Stimulated activated CD8-positive, alpha-beta memory T cell treated with anti-CD3 and anti-CD28 coated beads, Interleukin-7, amount 100 ng/mL, for 48 hours (primary cell): Measurements from ENCODE around the gene ZNF546.
A peak's percentile ranks its signal among the peaks of the same experiment; 100 is the strongest.
"Not testable (repeated sequence)": the region's sequence is repeated elsewhere in the genome, so short reads cannot be mapped to it uniquely, and the experiment has no call there.

Experiments used
- DNase-seq, 2 donors: peaks; one replicate each; pipeline ENCODE4 v3.0.0-alpha.2; 2020; ENCODE audit warnings: low read depth in 1 of 2; ENCODE audit errors: extremely low read depth in 1 of 2

The ZNF546 gene

GRCh38 chr19:39996811-39997637 lies at the start of gene ZNF546:
TSS of gene ZNF546 (plus strand) at chr19:39997060. CDS start at chr19:39998327, 1,267 bp downstream.
- peak; percentile 82 to 89 for DNase-seq

DNA sequence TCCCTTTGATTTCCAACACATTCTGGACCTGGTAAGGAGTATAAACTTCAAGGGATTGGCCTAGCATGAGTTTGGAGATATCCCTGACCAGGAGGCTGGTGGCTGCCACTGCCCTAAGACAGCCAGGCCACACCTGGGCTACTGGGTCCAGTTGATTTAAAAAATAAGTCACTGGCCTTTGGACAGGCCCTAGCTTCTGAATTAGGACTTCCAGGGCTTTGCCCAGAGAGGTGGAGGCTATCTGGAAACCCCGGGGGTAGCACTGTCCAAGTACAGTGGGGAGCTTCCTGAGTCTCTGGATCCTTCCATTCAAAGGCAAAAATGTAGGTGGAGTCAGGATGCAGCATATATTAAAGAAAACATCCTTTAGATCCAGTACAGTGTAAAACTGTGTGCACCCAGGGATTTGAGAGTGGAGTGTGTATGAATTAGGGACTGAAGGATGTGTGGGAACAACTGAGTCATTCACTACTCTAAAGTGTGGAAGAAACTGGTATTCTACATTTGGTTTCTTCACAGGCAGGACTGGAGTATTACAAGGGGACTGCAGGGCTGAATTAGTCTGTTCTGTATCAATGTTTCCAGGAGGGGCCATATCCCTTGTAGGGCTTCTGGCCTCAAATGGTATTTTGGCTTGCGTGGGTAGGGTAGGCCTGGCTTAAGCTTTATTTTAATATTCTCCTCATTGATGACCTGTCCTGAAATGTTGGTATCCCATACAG lies 47.7 kb upstream of the ZNF546 start:
- DNase-seq, result no peak

DNA sequence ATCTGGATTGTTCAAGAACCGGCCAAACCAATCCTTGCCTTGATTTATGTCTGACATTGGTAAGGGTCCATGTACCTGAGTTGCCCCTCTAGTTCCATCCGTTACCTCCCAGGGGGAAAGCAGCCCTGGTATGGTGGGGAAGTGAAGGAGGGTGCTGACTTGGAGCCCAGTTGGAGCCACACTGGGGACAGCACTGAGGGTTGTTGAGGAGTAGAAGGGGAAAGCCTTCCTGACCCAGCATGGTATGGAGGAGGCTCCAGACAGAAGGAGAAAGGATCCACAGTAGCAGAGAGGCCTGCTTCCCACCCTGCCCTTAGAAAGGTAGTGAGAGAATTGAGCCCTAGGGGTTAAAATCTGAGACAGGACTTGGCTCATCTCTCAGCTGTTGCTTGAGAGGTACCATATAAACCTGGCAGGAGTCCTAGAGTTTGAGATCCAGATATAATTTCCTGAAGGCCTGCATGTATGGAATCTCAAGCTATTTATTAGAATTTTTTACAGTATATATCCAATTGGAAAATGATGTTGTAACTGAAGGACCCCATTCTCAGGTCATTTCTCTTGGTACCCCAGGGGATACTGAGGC lies 45.7 kb upstream of the ZNF546 start:
- DNase-seq, result no peak

- DNase-seq, result no peak
Observed at GRCh38 chr19:39951686-39952085, 45.2 kb upstream of the ZNF546 start.

DNA sequence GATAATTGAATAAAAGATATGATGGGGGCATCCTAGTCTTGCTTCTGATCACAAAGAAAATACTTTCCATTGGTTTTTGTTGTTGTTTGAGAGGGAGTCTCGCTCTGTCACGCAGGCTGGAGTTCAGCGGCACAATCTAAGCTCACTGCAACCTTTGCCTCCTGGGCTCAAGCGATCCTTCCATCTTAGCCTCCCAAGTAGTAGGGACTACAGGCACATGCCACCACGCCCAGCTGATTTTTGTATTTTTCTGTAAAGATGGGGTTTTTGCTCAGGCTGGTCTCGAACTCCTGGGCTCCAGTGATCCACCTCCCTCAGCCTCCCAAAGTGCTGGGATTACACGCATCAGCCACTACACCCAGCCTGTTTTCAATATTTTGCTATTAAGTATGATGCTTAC lies 42.9 kb upstream of the ZNF546 start:
- DNase-seq, result no peak

- DNase-seq, result not testable (repeated sequence)
Observed at GRCh38 chr19:39957886-39958285, 39.0 kb upstream of the ZNF546 start.

GRCh38 chr19:39958942-39959341 lies 37.9 kb upstream of the ZNF546 start:
- not testable (repeated sequence) for DNase-seq

- not testable (repeated sequence) for DNase-seq
Observed at GRCh38 chr19:39959407-39959806, 37.5 kb upstream of the ZNF546 start.

DNA sequence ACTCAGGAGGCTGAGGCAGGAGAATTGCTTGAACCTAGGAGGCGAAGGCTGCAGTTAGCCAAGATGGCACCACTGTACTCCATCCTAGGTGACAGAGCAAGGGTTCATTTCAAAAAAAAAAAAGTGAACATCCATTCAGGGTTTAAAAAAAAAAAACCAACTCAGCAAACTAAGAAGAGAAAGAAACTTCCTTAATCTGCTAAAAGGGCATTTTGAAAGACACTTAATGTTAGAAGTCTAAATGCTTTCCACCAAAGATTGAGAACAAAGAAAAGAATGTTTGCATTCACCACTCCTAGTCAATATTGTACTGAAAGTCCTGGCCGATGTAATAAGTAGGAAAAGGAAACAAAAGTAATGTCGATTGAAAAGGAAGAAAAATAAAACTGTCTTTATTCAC lies 33.0 kb upstream of the ZNF546 start:
- DNase-seq, result no peak

DNA sequence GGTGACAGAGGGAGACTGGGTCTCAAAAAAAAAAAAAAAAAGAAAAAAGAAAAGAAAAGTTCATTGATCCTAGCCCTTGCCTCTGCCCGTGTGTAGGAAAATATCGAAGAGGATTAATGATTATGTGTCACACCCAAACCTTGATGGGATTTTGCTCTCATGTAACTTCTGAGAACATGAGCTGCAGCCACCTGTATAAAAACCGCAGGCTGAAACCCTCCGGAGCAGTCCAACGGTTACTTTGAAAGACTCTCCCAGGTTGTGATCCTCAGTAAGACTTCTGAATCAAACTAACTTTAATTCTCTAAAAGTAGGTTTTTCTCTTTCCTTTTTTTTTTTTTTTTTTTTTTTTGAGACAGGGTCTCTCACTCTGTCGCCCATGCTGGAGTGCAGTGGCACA lies 30.2 kb upstream of the ZNF546 start:
- DNase-seq, result no peak

GRCh38 chr19:39967561-39967960 lies 29.3 kb upstream of the ZNF546 start:
- DNase-seq, result no peak

DNA sequence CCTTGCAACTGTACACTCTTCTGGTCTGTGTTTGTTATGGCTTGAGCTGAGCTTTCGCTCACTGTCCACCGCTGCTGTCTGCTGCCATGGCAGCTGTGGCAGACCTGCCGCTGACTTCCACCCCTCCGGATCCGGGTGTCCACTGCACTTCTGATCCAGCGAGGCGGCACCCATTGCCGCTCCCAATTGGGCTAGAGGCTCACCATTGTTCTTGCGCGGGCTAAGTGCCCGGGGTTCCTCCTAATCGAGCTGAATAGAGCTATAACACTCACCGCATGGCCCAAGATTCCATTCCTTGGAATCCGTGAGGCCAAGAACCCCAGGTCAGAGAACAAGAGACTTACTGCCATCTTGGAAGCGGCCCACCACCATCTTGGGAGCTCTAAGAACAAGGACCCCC lies 28.1 kb upstream of the ZNF546 start:
- no peak for DNase-seq

GRCh38 chr19:39969266-39969665 lies 27.6 kb upstream of the ZNF546 start:
- DNase-seq, result no peak

DNA sequence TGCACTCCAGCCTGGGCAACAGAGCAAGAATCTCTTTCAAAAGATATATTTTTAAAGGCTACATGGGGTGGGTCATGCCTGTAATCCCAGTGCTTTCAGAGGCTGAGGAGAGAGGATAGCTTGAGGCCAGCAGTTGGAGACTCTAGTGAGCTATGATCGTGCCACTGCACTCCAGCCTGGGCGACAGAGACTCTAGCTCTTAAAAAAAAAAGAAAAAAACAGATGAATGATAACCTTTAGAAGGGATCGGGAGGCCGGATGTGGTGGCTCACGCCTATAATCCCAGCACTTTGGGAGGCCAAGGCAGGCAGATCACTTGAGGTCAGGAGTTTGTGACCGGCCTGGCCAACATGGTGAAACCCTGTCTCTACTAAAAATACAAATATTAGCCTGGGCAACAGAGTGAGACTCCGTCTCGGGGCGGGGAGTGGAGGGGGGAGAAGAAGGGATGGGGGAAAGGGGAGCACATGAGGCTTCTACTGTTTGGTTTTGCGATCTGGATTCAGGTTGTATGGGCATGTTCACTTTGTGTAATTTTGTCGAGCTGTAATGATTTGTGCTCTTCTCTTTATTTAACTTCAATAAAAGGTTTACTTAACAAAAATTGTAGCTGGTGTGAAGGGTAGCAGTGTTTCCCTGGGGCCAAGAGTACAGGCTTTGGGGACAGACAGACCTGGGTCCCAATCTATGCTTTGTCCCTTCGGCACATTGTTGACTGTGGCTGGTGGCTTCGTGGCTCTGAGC lies 27.0 kb upstream of the ZNF546 start:
- DNase-seq, result no peak

DNA sequence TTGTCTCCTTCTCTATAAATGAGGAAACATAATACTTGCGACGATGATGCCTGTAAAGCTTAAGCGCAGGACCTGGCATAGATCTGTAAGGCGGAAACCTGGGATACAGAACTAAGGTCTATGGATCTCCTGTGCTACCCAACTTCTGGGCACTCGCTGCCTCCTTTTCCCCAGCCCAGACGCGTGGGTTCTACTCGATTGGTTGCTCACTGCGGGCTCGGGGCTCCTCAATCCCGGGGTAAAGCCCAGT lies 26.5 kb upstream of the ZNF546 start:
- DNase-seq, result no peak

GRCh38 chr19:39970675-39971379 lies 26.0 kb upstream of the ZNF546 start, which contains the start of gene PSMC4:
TSS of gene PSMC4 (plus strand) at chr19:39971165. CDS start at chr19:39971203, 38 bp downstream.
- peak; percentile 97 to 99 for DNase-seq

GRCh38 chr19:39971380-39972035 lies 25.4 kb upstream of the ZNF546 start:
- DNase-seq, result no peak

- no peak for DNase-seq
Observed at GRCh38 chr19:39974377-39975155, 22.3 kb upstream of the ZNF546 start.

DNA sequence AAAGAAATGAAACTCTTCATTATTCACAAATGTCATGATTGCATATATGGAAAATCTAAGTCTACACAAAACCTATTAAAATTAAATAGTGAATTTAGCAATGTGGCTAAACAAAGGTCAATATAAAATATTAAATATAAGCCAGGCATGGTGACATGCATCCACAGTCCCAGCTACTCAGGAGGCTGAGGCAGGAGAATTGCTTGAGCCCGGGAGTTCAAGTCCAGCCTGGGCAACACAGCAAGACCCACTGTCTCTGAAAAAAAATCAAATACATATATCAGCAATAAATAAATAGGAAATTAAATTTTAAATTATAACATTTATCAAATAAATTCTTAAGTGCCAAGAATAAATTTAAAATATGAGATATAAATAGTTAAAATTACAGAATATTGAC lies 14.0 kb upstream of the ZNF546 start:
- no peak for DNase-seq
